ENCODE results near the gene GTF3C2.

DNA sequence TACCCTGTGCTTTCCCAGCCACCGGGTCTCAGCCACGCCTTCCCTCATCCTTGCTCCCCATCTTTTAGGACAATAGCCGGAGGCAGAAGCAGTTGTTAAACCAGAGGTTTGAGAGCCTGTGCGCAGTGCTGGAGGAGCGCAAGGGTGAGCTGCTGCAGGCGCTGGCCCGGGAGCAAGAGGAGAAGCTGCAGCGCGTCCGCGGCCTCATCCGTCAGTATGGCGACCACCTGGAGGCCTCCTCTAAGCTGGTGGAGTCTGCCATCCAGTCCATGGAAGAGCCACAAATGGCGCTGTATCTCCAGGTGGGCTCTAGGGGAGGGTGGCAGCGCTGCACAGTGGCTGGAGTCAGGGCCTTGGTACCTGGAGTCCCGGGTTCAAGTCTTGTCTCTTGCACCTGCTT is 51.0 kb downstream of the GTF3C2 start:
- TF ChIP-seq POLR2A (IDR thresholded peaks at IDR 0.05) (no peak), POLR2AphosphoS5 (IDR thresholded peaks at IDR 0.05) (no peak), CTCF (IDR thresholded peaks at IDR 0.05 in 8 of 11, conservative IDR thresholded peaks at IDR 0.05 in 3 of 11) (no peak)

Data from spleen (tissue), 7 donors.